ENCODE data around the gene MOK. TPM values are rescaled to one million over a fixed set of nuclear protein-coding genes. Genes with fewer than 3 reads are reported as not detected.

The MOK gene
- total RNA-seq, 6 experiments from 2014 or later, result 2.7 to 4.7 (median 3.8) TPM

GRCh38 chr14:102351023-102351422 lies 46.1 kb upstream of the MOK start:
- peak overlapping the region in 2 of 3 donors; percentile 39 to 62 for H3K27ac ChIP-seq
- ATAC-seq, result peak; percentile 56 to 83 (median 69)
- intact Hi-C loops (cut with DNase I), result no loop called here
- H3K36me3 ChIP-seq, result peaks cover 0 to 59% (median 19%) of the 10 kb centered on the region in 4 donors
- H3K27me3 ChIP-seq, result no peaks in the 10 kb centered on the region
- no peaks in the 10 kb centered on the region for H3K4me1 ChIP-seq
- DNase-seq, result peak in 1 of 3 donors; percentile 51
- H3K4me3 ChIP-seq, result no peak overlapping the region
- WGBS (ENCODE audit: insufficient coverage, low coverage, low lambda C conversion rate, missing lambda C conversion rate), result 81% methylated on average over 8 of the region's 10 CpGs
- TF ChIP-seq CTCF (IDR thresholded peaks at IDR 0.05) (no peak), POLR2A (IDR thresholded peaks at IDR 0.05) (no peak)
- H3K9me3 ChIP-seq, result no peaks in the 10 kb centered on the region

- WGBS (ENCODE audit: insufficient coverage, low coverage, low lambda C conversion rate, missing lambda C conversion rate), result 76% methylated on average over 4 of the region's 16 CpGs
- Histone ChIP-seq H3K4me1 (no peaks in the 10 kb centered on the region), H3K4me3 (no peak overlapping the region), H3K27ac (no peak overlapping the region), H3K9me3 (no peaks in the 10 kb centered on the region), H3K27me3 (no peaks in the 10 kb centered on the region), H3K36me3 (peaks cover 0 to 47% (median 15%) of the 10 kb centered on the region in 4 donors)
- no peak for TF ChIP-seq CTCF (IDR thresholded peaks at IDR 0.05)
- no peak for TF ChIP-seq POLR2A (IDR thresholded peaks at IDR 0.05)
- intact Hi-C loops (cut with DNase I), result no loop called here
- ATAC-seq (no peak), DNase-seq (no peak)
Observed at GRCh38 chr14:102348376-102348775, 43.4 kb upstream of the MOK start.

GRCh38 chr14:102346645-102347044 lies 41.7 kb upstream of the MOK start:
- ATAC-seq, result no peak
- Histone ChIP-seq H3K27ac (no peak overlapping the region), H3K9me3 (no peaks in the 10 kb centered on the region), H3K27me3 (no peaks in the 10 kb centered on the region), H3K4me1 (no peaks in the 10 kb centered on the region), H3K4me3 (no peak overlapping the region), H3K36me3 (peaks cover 0 to 42% (median 14%) of the 10 kb centered on the region in 4 donors)
- no peak for TF ChIP-seq CTCF (IDR thresholded peaks at IDR 0.05)
- no peak for TF ChIP-seq POLR2A (IDR thresholded peaks at IDR 0.05)
- DNase-seq, result no peak
- intact Hi-C loops (cut with DNase I), result no loop called here
- WGBS (ENCODE audit: insufficient coverage, low coverage, low lambda C conversion rate, missing lambda C conversion rate), result 100% methylated on average over 4 of the region's 4 CpGs

GRCh38 chr14:102345232-102345631 lies 40.3 kb upstream of the MOK start:
- H3K4me3 ChIP-seq, result no peak overlapping the region
- no peaks in the 10 kb centered on the region for H3K4me1 ChIP-seq
- intact Hi-C loops (cut with DNase I), result no loop called here
- H3K36me3 ChIP-seq, result peaks cover 0 to 43% (median 14%) of the 10 kb centered on the region in 4 donors
- H3K9me3 ChIP-seq, result no peaks in the 10 kb centered on the region
- ATAC-seq, result no peak
- no peak overlapping the region for H3K27ac ChIP-seq
- 86% methylated on average over 1 of the region's 3 CpGs for WGBS (ENCODE audit: insufficient coverage, low coverage, low lambda C conversion rate, missing lambda C conversion rate)
- TF ChIP-seq CTCF (IDR thresholded peaks at IDR 0.05) (no peak), POLR2A (IDR thresholded peaks at IDR 0.05) (no peak)
- DNase-seq, result no peak
- no peaks in the 10 kb centered on the region for H3K27me3 ChIP-seq

- H3K36me3 ChIP-seq, result peaks cover 0 to 38% (median 14%) of the 10 kb centered on the region in 4 donors
- WGBS (ENCODE audit: insufficient coverage, low coverage, low lambda C conversion rate, missing lambda C conversion rate), result 59% methylated on average over 3 of the region's 5 CpGs
- DNase-seq (no peak), ATAC-seq (no peak)
- no peak overlapping the region for H3K4me3 ChIP-seq
- no peaks in the 10 kb centered on the region for H3K9me3 ChIP-seq
- H3K27ac ChIP-seq, result no peak overlapping the region
- TF ChIP-seq POLR2A (IDR thresholded peaks at IDR 0.05) (no peak), CTCF (IDR thresholded peaks at IDR 0.05) (no peak)
- intact Hi-C loops (cut with DNase I), result no loop called here
- H3K4me1 ChIP-seq, result no peaks in the 10 kb centered on the region
- no peaks in the 10 kb centered on the region for H3K27me3 ChIP-seq
Observed at GRCh38 chr14:102344485-102344884, 39.5 kb upstream of the MOK start.
